Fibroblast of upper back skin (primary cell): ENCODE results near the gene FMN2.

Experiments used
- DNase-seq: peaks from one replicate; pipeline ENCODE4 v3.0.0-alpha.2; 2013

Gene FMN2

DNA sequence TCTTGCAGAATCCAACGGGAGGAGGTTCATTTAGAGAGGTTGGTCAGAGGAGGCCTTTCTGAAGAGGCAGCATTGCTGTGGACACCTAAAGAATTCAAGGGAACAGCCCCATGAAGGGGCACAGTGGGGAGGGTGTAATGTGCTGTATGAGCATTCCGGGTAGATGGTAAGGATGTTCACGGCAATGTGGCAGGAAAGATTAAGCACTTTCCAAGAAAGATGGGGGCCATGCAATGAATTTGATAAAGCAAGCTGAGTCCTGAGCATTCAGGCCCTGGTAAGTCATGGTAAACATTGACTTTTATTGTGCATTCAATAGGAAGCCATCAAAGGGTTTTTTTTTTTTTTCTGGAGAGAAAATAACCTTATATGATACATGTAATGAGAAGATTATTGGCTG, 353.7 kb downstream of the FMN2 start:
- no peak for DNase-seq

DNA sequence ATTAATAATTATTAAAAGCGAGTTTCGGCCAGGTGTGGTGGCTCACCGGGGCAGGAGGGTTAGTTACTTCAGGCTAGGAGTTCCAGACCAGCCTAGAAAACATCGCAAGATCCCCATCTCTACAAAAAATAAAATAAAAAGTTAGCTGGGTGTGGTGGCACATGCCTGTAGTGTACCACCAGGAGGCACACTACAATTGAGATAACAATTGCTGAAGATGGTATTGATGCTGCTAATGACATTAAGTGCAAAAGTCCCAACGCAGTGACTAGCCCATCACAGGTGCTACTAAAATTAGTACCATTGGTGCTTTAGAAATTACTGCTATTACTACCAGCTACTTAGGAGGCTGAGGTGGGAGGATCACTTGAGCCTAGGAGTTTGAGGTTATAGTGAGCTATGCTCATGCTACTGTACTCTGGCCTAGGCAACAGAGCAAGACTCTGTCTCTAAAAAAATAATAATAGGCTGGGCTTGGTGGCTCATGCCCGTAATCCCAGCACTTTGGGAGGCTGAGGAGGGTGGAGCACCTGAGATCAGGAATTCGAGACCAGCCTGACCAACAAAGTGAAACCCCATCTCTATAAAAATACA, 363.6 kb downstream of the FMN2 start:
- no peak for DNase-seq

DNA sequence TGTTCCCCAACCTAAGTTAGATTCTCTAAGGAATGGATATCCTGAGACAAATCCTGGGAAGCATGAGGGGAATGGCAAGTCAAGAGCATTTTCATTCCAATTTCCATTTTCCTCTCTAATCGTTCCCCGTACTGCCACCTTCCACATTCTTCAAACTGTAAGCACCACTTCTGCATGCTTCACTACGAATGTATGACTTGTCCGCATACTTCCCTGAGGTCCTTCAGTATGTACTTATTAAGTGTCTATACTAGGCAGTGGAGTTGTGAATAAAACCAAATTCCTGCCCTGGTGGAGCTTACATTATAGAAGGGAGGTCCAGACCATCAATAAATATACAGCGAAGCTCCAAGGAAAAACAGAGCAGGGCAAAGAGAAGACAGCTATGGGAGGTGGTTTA, 365.5 kb downstream of the FMN2 start:
- DNase-seq, result no peak

DNA sequence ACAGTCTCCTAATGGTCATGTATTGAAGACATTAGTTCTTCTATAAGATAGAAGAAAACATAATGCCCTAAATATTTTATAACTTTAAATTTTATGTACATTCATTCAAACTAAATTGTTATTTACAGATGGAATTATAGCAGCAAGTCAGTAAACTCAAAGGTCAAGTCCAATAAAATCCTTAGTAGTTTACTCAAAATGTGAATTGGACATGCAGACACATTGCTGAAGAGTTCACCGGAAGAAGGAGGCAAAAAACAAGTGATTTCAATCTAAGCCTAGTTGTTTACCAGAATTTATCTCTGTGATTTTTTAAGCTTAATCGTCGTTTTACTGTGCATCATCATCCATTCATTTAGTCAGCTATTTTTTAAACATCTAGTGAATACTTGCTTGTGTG, 370.6 kb downstream of the FMN2 start:
- DNase-seq, result no peak

DNA sequence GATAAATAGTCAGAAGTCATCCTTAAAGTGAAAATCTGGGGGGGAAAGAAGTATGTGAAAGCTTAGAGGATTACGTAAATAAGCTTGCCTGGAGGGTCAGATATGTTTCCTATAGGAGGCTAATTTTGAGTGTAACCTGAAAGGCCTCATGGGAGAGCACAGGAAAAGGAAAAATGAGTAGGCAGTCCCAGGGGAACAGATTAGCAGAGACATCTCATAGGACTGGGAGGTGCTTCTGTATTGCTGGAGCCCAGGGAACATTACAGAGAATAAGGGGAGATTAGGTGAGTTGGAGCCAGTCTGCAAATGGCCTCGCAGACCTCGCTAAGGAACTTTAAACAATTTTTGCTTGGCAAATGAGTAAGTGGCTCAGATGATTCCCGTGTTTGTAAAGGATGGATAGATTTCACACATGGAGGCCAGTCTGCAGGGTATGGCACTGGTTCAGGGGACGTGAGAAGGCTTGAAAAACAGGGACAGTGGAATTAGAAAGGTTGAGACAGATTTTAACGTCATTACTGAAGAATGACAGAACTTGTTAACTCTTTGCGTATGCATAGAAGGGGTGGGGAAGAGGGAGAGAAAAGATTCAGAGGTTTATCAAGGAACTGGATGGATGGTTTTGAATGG, 371.2 kb downstream of the FMN2 start:
- DNase-seq, result peak; percentile 61

DNA sequence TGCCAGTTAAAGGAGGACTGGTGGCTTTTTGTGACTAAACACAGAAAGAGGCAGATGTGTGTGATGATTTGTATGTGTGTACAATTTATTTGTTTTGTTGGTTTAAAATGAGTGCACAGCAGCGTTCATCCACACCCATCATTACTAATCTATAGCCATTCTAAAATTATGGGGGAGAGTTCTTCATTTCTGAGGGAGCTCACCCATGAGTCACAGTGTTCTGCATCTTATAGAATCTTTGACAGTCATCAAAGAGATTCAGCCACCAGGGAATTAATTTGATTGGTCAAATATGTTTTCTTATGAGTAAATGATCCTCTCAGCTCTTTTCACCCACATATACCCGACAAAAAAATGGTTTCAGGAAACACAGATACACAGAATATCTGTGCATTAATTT, 372.4 kb downstream of the FMN2 start:
- DNase-seq, result peak; percentile 56

DNA sequence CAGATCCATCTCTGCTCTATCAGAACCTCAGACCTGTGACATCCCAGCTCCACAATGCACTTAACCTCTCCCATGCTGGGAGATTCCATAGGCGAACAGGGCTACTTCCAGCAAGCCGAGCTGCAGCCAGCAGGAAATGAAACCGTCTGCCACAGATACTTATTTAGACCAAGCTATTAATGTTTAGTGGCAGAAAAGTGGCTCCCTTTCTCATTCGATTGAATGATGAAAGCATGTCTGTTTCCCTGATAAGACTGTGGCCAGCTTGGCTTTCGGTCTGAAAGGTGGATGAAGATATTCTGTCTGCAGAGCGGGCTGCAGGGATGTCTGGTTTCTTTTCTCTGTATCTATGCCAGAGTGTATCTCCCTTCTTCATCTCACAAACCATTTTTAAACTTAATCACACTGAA, 373.9 kb downstream of the FMN2 start:
- peak; percentile 49 for DNase-seq

DNA sequence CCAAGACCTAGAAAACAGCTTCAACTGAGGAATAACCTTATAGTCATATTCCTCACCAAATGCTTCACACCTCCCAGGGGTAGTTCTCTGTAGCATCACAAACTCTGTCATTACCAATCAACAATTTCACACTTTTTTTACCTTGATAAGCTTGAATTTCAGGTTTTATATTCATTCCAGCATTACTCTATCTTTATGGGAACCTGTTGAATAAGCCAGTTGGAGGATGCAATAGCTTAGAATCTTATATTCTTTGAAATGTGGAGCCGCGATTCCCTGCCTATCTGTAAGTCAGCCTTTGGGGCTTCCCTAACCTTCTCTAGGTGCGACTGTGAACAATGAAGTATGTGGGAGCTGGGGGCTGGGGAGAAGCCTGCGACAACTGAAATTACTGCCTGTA, 374.8 kb downstream of the FMN2 start:
- DNase-seq, result no peak

DNA sequence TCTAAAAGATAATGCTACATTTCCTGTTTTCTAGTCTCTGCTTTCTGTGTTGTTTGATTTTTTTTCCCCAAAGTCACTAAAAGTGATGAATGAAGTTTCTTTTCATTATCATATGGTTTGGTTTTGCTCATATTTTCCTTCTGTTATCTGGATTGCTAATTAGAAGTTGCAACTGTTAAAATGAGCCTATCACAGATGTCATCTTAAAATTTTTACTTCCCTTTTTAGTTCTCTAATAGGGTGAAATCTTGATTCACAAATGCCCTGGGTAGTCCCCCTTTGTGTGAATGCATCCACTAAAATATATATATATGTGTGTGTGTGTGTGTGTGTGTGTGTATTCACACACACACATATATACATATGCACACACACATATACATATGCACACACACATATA, 376.2 kb downstream of the FMN2 start:
- DNase-seq, result no peak

DNA sequence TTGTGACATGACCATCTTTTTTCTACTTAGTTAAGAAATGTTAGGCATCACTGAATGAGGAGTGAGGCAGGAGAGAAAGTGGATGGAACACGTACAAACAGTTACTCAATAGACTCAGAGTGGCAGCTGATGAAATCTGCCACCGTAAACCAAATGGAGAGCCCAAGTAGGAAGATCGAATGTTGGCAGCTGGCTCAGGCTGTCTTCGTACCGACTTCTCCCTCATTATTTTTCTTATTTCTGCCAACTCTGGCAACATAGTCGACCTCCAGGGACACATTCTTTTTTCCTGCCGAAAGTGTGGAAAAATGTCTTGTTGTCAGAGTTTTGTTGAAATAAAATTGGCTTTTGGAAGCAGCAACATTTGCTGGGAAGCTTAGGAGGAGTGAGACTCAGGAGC, 377.0 kb downstream of the FMN2 start:
- peak; percentile 39 for DNase-seq

DNA sequence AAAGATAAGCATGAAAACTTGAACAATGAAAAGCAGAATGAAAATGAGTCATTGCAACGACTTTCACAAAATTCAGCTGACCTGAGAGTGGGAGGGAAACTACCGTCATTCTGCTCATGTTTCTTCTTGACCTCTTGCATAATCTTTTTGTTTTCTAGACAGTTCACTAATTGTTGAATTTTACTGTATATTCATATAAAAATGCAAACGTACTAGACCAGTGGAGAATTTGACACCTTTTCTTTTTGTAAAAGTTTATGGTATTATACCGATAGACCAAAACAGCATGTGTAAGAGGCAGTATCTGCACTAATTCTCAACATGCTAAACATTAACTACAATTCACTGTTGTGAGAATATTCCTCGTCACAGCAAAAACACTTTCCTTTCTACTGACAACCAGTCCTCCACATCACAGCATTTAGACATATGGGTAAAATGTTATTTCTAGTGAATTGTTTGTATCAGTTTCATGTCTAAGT, 382.5 kb downstream of the FMN2 start:
- DNase-seq, result no peak

DNA sequence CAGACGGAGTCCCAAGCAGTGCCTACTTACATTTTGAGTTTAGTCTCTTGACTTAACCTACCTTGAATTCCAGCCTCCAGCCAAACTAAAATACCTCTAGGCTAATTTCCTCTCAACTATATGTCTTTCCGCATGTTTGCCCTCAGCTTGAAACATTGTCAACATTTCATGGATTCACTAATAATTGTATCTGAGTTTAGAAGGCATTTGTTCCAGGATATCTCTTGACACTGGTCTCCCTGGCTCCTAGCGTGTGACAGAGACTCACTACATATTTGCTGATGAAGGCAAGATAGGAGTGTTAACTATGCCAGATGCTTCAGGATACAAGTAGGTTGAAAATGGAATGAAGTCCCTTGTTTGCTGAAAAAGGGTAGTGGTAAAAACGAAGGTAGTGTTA, 384.1 kb downstream of the FMN2 start:
- no peak for DNase-seq

DNA sequence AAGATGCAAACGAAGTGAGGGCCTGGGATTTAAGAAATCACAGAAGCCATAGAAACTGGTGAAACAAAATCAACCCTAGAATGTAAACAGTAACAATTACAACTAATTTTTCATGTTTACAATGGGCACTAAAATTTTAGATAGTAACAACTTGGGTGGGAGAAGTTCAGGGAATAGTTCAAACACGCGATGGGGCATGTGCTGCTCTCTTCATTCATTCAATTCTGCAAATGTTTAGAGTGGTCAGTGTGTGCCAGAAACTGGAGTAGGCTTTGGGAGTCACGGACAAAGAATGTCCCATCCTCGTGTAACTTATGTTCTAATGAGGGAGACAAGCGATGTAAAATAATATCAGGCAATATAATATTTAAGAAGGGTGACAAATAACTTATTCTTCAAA, 386.9 kb downstream of the FMN2 start:
- DNase-seq, result no peak

DNA sequence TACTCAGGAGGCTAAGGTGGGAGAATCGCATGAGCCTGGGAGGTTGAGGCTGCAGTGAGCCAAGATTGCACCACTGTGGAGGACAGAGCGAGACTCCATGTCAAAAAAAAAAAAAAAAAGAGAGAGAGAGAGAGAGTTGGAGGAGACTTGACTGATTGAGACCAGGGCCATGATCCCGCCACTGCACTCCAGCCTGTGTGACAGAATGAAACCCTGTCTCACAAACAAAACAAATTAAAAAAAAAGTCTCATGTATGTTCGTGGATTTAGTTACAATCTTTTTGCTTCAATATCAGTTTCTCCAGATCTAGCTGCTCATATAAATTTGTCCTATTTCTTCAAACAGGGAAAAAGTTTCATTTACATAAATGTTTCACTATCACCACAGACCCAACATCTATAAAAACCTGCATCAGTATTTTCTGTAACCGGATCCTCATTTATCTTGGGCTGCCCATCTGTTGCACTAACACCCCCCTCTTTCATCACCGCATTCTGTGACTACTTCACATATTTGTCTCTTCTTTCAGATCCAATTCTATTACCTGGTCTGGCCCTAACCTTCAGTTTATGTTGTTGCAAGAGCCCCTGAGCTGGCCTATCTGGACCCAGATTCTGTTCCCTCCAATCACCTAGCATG, 393.2 kb downstream of the FMN2 start:
- no peak for DNase-seq

DNA sequence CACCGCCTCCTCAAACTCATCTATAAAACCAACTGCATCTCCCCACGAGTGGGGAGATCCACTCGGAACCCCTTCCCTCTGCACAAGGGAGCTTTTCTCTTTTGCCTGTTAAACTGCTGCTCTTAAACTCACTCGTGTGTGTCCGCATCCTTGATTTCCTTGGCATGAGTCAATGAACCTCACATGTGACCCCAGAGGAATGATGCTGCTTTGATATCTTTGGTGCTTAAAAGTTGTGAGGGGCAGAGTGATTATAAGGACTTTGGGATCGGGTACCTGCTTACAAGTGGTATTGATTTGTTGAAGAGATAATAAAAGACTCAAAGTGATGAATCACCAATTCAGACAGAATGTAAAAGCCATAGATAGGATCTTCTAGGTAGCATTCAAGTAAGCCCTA, 394.9 kb downstream of the FMN2 start:
- no peak for DNase-seq

DNA sequence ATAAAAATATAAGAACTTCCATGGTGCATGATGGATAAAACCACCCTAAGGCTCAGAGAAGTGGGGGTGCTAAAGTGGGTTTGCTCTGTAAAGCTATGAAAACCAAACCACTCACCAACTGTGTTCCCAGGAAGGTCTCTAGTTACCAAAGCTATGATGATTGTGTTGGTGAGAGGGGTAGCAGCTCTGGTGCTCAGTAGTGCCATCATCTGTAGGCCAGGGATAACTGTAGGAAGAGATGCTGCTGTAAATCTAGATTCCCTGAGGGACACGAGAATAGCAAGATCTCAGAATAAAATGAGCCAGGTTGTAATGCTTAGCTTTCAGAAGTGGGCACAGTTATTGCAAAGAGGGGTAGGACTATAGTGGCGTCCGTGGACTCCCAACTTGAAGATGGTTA, 395.8 kb downstream of the FMN2 start:
- DNase-seq, result no peak

DNA sequence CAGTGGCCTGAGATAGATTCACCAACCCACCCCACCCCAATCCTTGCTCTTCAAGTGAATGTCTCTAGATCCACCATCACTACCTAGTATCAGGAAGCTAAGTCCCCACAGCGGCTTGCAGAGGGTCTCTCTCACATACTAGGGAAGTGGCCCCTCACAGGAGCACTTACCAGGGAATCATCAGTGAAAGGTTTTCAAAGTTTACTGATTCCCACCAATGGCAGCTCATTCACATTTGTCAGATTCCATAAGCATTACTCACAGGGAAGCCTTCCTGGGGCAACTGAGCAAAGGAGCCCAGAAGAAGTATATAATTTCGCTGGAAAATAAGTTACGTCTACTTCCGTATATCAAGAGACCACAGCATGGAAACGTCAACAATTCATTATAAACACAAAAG, 399.5 kb downstream of the FMN2 start:
- peak; percentile 77 for DNase-seq

DNA sequence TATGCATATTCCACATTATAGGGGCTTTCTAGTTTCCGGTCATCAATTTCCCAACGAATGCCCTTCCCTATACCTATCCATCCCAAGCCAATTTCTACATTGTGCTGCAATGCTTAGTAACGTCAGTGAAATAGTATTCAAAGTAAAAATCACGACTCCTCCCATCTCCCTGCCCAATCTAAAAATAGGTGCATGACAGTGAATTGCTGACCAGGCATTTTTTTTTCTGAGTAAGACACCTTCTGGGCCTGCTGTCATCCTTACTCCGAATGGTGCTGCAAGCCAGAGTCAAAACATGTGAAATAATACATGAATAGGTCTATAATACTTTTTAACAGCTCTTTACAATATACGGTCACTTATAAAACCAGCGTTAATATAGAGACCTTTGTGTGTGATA, 400.1 kb downstream of the FMN2 start:
- DNase-seq, result no peak

DNA sequence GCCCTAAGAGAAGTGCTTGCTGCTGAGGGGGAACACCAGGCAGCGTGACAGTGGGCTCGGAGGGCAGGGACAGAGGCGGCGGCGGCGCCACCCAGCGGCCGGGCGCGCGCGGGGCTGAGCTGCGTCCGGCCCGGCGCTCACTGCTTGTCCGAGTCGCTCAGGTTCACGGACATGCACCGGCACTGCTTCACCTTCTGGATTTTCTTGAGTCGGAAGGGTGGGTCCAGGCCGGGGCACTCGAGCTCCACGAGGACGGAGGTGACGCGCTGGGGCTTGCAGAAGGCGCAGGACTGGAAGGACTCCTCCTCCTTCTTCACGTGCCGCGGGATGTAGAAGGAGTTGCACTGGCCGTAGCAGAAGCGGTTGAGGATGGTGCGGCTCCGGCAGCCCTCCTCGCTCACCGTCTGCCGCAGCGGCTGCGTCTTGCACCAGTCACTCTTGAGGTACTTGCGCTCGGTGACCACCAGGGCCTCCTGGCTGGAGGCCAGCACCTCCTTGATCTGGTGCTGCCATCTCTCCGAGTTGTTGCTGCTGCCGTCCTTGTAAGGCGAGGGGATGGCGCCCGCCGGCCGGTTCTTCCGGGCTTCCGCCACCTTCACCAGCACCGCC, 401.3 kb downstream of the FMN2 start:
- no peak for DNase-seq

DNA sequence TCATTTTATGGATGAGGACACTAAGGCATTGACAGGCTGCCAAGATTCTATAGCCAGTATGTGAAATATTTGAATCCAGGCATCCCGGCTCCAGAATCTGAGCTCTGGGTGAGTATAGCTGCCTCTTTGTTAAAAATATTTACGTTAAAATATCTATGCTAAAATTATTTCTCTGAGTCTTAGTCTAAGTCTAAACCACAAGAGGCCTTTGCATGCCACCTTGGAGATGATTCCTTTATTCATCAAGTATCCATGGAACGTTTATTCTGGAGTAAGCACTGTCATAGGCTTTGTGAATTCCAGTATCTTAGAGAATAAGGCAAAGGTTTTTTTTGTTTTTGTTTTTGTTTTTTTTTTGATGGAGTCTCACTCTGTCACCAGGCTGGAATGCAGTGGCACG, 403.9 kb downstream of the FMN2 start:
- peak; percentile 79 for DNase-seq

DNA sequence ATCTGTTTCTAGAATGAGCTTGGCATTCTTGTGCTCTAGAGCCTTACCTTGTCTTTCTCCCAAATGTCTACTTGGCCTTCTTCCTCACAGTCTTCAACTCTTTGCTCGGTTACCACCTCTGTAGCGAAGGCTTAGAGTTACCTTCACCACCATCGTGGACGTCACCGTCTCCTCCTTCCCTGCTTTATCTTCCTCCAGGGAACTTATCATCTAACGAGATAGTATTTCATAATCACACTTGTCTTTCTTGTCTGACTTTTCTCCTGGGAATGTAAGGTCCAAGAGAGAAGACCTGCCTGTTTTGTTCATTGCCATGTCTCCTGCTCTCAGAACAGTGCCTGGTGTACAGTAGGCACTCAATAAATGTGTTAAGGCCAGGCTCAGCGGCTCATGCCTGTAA, 404.7 kb downstream of the FMN2 start:
- no peak for DNase-seq

DNA sequence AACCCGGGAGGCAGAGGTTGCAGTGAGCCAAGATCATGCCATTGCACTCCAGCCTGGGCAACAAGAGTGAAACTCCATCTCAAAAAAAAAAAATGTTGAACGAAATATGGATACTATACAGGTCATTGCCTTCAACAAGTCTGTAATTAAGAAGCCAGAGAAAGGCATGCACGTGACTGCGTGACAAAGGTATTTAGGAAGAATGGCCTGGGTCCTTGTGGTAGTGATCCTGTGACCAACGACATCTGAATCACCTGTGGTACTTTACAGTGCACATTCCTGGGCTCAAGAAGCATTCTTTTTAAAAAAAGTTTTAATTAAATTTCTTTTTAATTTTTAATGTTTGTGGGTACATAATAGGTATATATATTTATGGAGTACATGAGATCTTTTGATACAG, 405.3 kb downstream of the FMN2 start:
- DNase-seq, result peak; percentile 45

DNA sequence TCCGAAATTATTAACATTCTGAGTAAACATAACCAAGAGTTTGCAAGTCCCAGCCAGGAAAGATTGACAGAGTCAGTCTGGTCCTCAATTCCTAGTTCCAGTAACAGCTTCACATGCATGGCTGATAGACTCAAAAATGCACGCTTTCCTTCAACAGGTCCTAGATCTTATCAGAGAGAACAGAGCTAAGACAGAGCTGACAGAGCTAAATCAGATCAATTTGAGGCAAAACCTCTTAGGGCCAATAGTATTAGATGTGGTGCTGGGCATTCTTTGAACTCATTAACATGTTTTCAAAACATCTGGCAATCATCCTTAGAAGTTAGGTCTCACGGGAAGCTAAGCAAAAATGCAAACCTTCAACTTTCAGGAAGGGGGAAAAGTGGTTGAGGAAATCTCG, 406.2 kb downstream of the FMN2 start:
- DNase-seq, result no peak

DNA sequence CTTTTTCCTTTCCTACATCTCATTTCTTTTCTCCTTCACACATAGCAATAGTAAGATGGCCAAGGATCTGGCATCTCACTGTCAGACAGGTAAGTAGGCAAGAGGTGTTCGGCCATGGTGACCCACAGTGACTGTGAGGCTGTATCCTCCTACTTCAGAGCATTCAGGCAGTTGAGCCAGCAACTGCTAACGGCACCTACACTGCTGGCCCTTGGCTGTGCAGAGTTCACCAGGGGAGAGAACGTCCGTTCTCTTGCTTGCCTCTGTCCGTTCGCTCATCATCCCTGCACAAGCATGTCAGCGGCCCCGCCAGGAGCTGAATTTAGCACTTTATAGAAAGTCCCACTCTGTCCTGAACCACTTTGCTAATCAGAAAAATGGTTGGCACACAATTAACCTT, 406.7 kb downstream of the FMN2 start:
- no peak for DNase-seq
